NCI-H1436 (cell line): Measurements from ENCODE around the gene ZBED6.
A peak's percentile ranks its signal among the peaks of the same experiment; 100 is the strongest.
"Not testable (repeated sequence)": the region's sequence is repeated elsewhere in the genome, so short reads cannot be mapped to it uniquely, and the experiment has no call there.

Experiments used
- DNase-seq: peaks from one replicate; lab custom pipeline; 2025; lab: John Stamatoyannopoulos, UW

Gene ZBED6

GRCh38 chr1:203778789-203779188, 16.6 kb upstream of the ZBED6 start:
- no peak for DNase-seq

DNA sequence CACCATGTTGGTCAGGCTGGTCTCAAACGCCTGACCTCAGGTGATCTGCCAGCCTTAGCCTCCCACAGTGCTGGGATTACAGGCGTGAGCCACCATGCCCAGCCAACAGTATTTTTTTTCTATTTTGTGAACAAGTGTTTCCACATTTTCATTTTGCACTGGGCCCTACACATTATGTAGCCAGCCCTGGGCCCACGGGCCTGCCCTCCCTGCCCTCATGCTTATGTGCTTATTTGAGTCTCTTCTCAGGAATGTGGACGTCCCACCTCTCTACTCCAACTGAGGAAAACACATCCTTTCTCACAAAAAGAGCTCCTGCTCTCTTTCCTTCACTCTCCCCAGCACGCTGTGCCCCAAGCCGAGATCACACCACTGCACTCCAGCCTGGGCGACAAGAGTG, 13.5 kb upstream of the ZBED6 start:
- DNase-seq, result no peak

- DNase-seq, result no peak
Observed at GRCh38 chr1:203789966-203790365, 5.5 kb upstream of the ZBED6 start.

DNA sequence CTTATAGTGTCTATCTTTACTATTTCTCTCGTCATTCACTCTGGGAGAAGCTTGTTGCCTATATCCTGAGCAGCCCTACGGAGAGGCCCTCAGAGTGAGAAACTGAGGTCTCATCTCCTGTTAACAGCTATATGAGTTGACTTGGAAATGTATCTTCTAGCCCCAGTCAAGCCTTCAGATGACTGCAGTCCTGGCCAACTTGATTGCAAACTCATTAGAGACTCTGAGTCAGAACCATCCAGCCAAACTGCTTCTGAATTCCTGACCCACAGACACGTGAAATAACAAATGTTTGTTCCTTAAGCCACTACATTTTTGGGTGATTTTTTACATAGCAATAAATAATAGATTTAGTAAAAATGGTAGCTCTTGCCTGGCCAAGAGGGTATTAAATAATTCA, 3.9 kb upstream of the ZBED6 start:
- DNase-seq, result no peak

DNA sequence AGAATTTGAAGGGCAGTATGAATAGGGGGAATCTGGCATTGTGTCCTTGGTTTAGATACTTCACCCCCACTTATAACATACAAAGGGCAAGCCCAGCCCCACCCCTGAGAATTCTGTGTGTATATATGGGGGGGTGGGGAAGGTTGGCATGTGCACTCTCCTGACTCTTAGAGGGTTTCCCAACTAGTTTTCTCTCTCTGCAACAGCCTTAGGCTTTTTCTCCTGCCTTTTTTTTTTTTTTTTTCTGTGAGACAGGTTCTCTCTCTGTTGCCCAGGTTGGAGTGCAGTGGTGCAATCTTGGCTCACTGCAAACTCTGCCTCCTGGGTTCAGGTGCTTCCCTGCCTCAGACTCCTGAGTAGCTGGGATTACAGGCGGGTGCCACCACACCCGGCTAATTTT, 2.9 kb upstream of the ZBED6 start:
- no peak for DNase-seq

GRCh38 chr1:203793561-203793960, 1.9 kb upstream of the ZBED6 start:
- not testable (repeated sequence) for DNase-seq

GRCh38 chr1:203794764-203795440, 521 bp upstream of the ZBED6 start:
- DNase-seq, result no peak

- DNase-seq, result peak; percentile 14
Observed at GRCh38 chr1:203796236-203796605, 798 bp downstream of the ZBED6 start.

- DNase-seq, result no peak
Observed at GRCh38 chr1:203797216-203797615, 1.8 kb downstream of the ZBED6 start.

- no peak for DNase-seq
Observed at GRCh38 chr1:203797948-203798655, 2.7 kb downstream of the ZBED6 start.

DNA sequence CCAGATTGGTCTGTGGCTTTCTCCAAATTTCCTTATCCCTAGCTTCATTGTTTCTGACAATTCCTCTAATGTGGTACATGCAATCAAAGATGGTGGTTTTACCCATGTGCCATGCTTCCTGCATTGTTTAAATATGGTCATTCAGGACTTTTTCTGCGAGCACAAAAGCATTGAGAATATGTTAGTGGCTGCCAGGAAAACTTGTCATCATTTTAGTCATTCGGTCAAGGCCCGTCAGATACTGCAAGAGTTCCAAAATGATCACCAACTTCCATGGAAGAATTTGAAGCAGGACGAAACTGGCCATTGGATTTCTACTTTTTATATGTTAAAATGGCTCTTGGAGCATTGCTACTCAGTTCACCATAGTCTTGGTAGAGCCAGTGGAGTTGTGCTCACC, 3.7 kb downstream of the ZBED6 start:
- no peak for DNase-seq

- DNase-seq, result no peak
Observed at GRCh38 chr1:203799971-203800370, 4.5 kb downstream of the ZBED6 start.

DNA sequence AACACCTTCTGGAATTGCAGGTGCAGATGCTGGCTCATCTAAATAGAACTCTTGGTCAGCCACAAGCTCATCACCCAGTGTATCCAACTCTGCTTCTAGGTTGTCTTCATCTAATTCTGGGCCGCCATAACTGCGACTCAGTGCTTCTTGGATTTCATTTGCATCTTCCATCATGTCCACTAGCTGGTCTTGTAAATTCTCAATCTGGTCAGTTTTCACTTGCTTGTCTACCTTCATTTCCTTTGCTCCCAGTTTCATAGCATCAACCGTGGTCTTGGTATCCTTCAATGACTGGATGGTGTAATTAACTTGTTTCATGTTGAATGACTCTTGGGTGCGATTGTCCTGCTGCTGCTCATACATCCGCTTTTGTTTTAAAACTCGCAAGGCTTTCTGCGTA, 10.3 kb downstream of the ZBED6 start:
- DNase-seq, result no peak

GRCh38 chr1:203807196-203807595, 11.8 kb downstream of the ZBED6 start:
- no peak for DNase-seq

DNA sequence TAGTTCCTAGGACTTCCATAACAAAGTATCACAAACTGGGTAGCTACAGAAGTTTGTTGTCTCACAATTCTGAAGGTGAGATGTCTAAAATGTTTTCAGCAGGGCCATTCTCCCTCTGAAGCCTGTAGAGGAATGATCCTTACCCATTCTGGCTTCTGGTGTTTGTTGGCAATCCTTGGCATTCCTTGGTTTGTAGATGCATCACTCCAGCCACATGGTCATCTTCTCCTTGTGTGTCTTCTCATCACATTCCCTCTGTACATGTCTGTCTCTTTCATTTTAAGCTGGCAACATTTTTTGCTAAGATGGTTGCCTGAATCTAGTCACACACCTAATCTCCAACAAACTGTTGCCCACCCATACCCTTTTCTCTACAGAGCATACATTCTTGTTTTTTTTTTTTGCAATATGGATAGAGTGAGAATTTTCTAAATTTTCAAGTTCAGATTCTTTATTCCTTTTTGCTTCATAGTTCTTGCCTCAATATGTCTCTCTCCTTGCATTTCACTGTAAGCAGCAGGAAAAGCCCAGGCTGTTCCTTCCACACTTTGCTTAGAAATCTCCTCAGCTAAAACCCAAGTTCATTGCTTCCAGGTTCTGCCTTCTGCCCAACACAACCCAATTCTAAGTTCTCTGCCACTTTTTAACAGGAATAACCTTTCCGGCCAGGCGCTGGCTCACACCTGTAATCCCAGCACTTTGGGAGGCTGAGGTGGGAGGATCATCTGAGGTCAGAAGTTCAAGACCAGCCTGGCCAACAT, 18.3 kb downstream of the ZBED6 start:
- no peak for DNase-seq

DNA sequence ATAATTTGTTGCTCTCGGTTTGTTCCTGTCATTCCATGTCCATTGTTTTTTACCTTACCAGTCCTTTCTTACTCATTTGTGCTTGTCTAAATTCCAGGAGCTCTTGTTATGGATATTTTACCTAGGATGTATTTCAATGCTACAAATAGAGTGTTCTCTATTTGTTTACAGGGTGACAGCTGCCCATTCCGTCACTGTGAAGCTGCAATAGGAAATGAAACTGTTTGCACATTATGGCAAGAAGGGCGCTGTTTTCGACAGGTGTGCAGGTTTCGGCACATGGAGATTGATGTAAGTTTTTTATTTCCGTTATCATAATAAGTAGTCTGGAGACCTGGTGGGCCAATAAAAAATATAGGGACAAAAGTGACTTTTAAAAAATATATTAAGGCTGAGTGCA, 23.0 kb downstream of the ZBED6 start:
- DNase-seq, result no peak

GRCh38 chr1:203823306-203823705, 27.9 kb downstream of the ZBED6 start:
- DNase-seq, result no peak

- DNase-seq, result no peak
Observed at GRCh38 chr1:203826175-203826574, 30.8 kb downstream of the ZBED6 start.

GRCh38 chr1:203828002-203828401, 32.6 kb downstream of the ZBED6 start:
- no peak for DNase-seq

GRCh38 chr1:203828503-203828902, 33.1 kb downstream of the ZBED6 start:
- DNase-seq, result no peak

DNA sequence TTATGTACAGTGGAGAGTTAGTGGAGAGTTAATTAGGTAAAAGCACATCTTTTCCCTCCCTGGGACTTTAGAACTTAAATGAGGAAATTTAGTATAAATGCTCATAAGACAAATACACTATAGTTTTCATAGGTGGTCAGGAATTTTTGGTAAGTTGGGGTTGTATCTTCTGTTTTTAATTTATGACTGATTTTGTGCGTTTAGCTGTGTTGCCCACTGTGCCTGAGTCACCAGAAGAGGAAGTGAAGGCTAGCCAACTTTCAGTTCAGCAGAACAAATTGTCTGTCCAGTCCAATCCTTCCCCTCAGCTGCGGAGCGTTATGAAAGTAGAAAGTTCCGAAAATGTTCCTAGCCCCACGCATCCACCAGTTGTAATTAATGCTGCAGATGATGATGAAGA, 33.8 kb downstream of the ZBED6 start:
- DNase-seq, result not testable (repeated sequence)

DNA sequence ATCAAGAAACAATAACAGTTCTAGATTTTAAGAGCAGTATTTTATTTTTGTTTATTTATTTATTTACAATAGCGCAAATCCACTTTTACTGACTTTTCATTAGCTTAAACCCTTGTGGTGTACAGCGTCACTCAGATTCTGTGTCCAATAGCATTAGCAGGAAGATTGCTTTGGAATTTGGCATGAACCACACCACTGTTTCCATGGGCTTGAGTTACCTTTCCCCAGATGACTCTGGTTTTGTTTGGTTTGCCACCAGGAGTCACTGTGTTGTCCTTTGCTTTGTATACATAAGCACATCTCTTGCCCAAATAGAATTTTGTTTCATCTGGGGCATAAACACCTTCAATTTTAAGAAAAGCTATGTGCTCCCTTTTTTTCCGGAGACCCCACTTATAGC, 40.1 kb downstream of the ZBED6 start:
- no peak for DNase-seq

DNA sequence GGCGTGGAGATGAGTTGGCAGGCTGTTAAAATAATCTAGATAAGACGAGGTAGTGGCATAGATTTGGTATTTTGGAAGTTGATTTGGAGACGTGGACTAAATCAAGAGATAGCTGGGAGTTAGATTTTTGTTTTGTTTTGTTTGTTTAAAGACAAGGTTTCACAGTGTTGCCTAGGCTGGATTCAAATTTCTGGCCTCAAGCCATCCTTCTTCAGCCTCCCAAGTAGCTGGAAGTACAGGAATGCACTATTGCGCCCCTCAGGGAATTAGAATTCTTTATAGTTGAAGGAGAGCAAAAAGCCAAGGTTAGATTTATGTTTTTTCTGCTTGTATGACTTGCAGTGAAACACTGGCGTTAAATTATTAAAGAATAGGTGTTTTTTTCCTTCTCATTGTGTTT, 43.7 kb downstream of the ZBED6 start:
- no peak for DNase-seq
